ENCODE data around the gene DAB2. TPM values are rescaled to one million over a fixed set of nuclear protein-coding genes. Genes with fewer than 3 reads are reported as not detected.

Gene DAB2
- total RNA-seq, 2 experiments from 2014 or later: not detected

DNA sequence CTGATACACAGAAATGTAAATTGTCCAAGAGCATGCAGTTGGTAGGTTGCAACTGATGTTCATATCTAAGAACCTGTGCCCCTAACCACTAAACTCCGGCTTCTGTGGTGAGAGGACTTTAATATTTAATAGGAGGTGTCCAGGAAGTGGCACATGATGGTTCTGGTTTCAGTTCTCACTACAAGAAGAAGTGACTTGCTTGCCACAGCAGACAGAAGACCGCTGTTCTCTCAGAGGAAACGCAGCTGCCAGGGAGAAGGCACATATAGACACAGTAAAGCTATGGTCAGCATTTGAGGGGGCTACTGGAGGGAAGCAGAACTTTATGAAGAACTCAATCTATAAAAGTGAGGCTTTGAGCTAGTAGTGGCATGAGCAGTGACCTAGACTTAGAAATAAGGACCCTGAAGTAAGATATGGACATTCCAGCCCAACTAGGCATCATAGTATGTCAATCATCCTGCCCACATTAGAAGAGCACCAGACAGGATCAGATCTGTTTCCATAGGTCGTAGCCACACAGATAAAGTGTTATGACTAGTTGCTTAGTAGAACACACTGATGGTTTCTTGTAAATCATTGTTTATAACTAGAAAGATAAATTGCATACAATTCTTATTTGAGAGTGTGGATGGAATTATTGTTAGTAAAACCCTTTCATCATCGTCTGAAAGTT lies 36.4 kb upstream of the DAB2 start:
- Mint-ChIP-seq H3K27me3 (ENCODE audit: low read depth) (peaks cover 23% of the 10 kb centered on the region), H3K27ac (no peak overlapping the region), H3K4me1 (ENCODE audit: low read depth) (no peaks in the 10 kb centered on the region), H3K9me3 (no peaks in the 10 kb centered on the region), H3K36me3 (ENCODE audit: low read depth) (no peaks in the 10 kb centered on the region), H3K4me3 (no peak overlapping the region)
- CTCF ChIA-PET: no interaction called here
- intact Hi-C loops (cut with micrococcal nuclease): no loop called here
- DNase-seq: no peak

DNA sequence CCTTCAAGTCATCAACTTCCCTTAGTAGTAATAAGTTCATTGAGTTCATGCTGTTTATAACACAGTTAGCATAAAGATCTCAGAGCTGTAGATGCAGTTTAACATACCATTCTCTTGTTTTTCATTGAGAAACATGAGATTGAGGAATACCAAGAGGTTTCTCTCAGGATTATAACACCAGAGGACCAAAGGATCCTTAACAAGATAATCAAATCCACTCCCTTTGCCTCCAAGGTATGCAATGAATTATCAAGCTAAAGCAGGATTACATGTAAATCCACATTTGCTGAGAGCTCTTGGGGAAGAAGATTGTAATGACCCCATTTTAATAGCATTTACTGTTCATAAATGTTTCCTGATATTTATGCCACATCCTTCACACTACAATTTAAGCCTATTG lies 35.1 kb upstream of the DAB2 start:
- H3K9me3 Mint-ChIP-seq: no peaks in the 10 kb centered on the region
- intact Hi-C loops (cut with micrococcal nuclease): no loop called here

DNA sequence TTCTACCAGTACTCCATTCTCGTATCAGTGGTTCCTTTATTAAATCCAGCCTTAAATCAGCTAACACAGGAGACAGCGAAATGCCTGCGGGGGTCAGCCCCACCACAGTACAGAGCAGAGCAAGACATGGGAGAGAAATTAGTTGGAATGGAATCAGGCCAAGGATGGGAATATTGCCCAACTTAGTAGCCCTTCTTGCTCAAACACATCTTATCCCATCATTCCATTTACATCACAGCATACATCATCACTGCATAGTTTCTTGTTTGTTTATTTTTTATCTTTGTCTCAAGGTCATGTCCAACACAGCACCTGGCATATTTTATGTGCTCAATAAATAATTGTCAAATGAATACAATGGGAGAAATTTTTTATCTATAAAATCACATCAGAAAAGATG lies 34.3 kb upstream of the DAB2 start:
- DNase-seq: no peak
- no peak overlapping the region for H3K27ac Mint-ChIP-seq
- no peaks in the 10 kb centered on the region for H3K36me3 Mint-ChIP-seq (ENCODE audit: low read depth)
- no peaks in the 10 kb centered on the region for H3K4me1 Mint-ChIP-seq (ENCODE audit: low read depth)
- intact Hi-C loops (cut with micrococcal nuclease): no loop called here
- CTCF ChIA-PET: interaction anchor here (0.5 kb wide), 1 partner anchor 404 kb away, joined by 4 read pairs; no protein-coding TSS in a partner anchor
- H3K4me3 Mint-ChIP-seq: no peak overlapping the region
- H3K9me3 Mint-ChIP-seq: no peaks in the 10 kb centered on the region
- peaks cover 28% of the 10 kb centered on the region for H3K27me3 Mint-ChIP-seq (ENCODE audit: low read depth)

More for the DNA sequence above, 35.1 kb upstream of the DAB2 start:
- no peaks in the 10 kb centered on the region for H3K4me1 Mint-ChIP-seq (ENCODE audit: low read depth)
- H3K27me3 Mint-ChIP-seq (ENCODE audit: low read depth): peaks cover 30% of the 10 kb centered on the region
- CTCF ChIA-PET: no interaction called here
- no peaks in the 10 kb centered on the region for H3K36me3 Mint-ChIP-seq (ENCODE audit: low read depth)
- DNase-seq: no peak
- no peak overlapping the region for H3K27ac Mint-ChIP-seq
- H3K4me3 Mint-ChIP-seq: no peak overlapping the region

DNA sequence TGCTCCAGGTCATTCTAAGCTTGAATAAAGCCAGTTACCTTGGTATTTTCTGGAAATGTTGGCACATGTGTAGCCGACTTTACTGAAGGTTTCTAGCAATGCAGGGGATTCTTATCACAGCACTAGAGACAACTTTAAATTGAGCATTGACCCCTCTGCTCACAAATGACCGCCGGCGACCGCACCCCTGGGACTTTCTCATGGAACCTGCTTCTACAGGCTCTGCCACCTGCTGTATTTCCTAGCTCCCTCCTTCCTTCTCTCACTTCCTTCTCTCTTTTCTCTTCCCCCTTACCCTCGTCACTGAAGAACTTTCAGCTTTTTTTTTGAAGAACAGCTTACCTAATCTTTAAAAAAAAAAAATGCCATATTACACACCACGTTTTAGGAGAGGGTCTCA lies 30.9 kb upstream of the DAB2 start:
- H3K36me3 Mint-ChIP-seq (ENCODE audit: low read depth): no peaks in the 10 kb centered on the region
- H3K27me3 Mint-ChIP-seq (ENCODE audit: low read depth): peaks cover 26% of the 10 kb centered on the region
- no peaks in the 10 kb centered on the region for H3K9me3 Mint-ChIP-seq
- H3K4me1 Mint-ChIP-seq (ENCODE audit: low read depth): no peaks in the 10 kb centered on the region
- H3K4me3 Mint-ChIP-seq: no peak overlapping the region
- H3K27ac Mint-ChIP-seq: no peak overlapping the region
- CTCF ChIA-PET: interaction anchor here (0.6 to 2.0 kb wide), 5 partner anchors 18 to 238 kb away, joined by 3 to 5 read pairs (median 3); no protein-coding TSS in a partner anchor
- intact Hi-C loops (cut with micrococcal nuclease): no loop called here
- DNase-seq: no peak

DNA sequence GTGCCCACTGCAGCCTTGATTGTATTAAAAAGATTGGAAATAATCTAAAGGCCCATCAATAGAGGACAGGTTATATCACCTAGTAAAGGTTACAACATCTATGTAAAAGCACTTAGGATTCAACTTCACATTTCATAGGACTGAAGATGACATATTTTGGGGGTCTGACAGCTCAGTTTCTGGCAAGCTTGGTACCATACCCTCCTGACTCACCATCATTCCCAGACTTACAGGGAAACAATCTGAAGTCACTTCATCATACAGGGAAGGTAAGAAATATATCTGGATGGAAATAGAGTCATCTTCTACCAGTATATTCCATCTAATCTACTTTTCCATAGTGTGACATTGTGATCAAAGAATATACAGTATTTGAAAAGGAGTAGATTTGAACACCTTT lies 28.8 kb upstream of the DAB2 start:
- intact Hi-C loops (cut with micrococcal nuclease): no loop called here
- DNase-seq: no peak
- H3K9me3 Mint-ChIP-seq: no peaks in the 10 kb centered on the region
- no peak overlapping the region for H3K4me3 Mint-ChIP-seq
- H3K36me3 Mint-ChIP-seq (ENCODE audit: low read depth): no peaks in the 10 kb centered on the region
- H3K27me3 Mint-ChIP-seq (ENCODE audit: low read depth): peaks cover 25% of the 10 kb centered on the region
- H3K4me1 Mint-ChIP-seq (ENCODE audit: low read depth): no peaks in the 10 kb centered on the region
- H3K27ac Mint-ChIP-seq: no peak overlapping the region
- CTCF ChIA-PET: interaction anchor here (0.9 kb wide), 1 partner anchor 77 kb away, joined by 4 read pairs; no protein-coding TSS in a partner anchor

DNA sequence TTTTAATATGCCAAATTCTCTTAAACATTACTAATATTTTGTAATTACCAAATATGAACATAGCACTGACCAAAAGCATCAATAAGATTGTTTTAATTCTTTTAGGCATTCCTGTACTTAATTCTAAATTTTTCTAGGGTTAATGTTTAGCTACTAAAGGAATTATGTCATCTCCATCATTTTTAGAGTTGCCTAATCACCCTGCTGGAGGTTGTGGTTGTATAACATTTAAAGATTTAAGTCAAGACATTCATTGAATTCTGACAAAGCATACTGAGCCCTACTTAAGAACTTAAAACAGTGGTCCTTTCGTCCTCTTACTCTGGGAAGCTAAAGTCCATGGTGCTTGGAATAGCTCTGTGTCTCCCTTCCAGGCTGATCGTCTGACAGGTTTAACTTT lies 28.1 kb upstream of the DAB2 start:
- no peak overlapping the region for H3K27ac Mint-ChIP-seq
- no peak for DNase-seq
- CTCF ChIA-PET: interaction anchor here (1.0 to 1.1 kb wide), 2 partner anchors 28 to 77 kb away, joined by 3 to 4 read pairs; partner anchors contain the start of gene DAB2
- H3K9me3 Mint-ChIP-seq: no peaks in the 10 kb centered on the region
- H3K4me3 Mint-ChIP-seq: no peak overlapping the region
- H3K36me3 Mint-ChIP-seq (ENCODE audit: low read depth): no peaks in the 10 kb centered on the region
- no peaks in the 10 kb centered on the region for H3K4me1 Mint-ChIP-seq (ENCODE audit: low read depth)
- intact Hi-C loops (cut with micrococcal nuclease): no loop called here
- H3K27me3 Mint-ChIP-seq (ENCODE audit: low read depth): peaks cover 22% of the 10 kb centered on the region

DNA sequence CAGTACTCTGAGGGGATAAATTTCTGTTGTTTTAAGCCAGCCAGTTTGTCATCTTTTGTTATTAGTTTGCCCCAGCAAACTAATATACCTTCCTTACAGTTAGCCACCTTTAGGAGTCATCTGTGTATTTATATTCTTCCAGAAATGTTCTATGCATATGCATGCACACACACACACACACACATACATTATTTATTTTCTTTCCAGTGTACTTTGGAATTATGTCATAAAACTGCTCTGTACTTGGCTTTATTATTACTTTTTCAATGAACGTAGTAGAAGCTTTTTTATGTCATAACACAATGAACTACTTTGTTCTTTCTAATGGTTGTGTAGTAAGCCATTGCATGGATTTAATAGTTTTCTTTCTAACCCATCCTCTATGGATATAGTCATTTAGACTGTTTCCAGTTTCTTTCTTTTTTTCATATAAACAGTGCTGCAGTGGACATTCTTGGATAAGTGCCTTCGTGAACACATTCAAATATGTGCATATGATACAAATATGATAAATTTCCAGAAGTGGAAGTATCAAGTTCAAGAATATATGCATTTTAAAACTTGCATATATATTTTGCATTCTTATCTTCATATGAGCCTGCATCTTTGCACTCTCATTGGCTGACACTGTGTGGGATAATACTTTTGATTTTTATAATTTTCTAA lies 26.6 kb upstream of the DAB2 start:
- CTCF ChIA-PET: interaction anchor here (0.7 kb wide), 1 partner anchor 45 kb away, joined by 3 read pairs; no protein-coding TSS in a partner anchor
- Mint-ChIP-seq H3K36me3 (ENCODE audit: low read depth) (no peaks in the 10 kb centered on the region), H3K9me3 (no peaks in the 10 kb centered on the region), H3K27me3 (ENCODE audit: low read depth) (peaks cover 16% of the 10 kb centered on the region), H3K4me1 (ENCODE audit: low read depth) (no peaks in the 10 kb centered on the region), H3K4me3 (no peak overlapping the region), H3K27ac (no peak overlapping the region)
- intact Hi-C loops (cut with micrococcal nuclease): no loop called here
- no peak for DNase-seq

DNA sequence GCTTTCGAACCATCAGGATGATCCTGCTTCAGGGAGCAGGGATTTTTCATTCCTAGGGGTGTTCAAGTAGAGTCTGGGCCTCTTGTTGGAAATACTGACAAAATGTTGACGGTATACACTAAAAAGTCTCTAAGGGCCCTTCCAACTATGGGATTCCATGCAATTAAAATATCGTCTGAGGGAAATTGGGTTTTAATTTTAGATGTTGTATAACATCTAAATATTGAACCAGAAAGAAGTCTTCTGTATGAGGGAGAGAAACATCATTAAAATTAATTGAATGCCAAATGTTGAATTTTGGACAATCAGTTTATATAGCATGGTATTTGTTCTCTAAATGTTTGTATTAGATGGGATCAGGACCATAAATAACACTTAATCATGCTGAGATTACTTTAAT lies 25.7 kb upstream of the DAB2 start:
- H3K9me3 Mint-ChIP-seq: no peaks in the 10 kb centered on the region
- no peak for DNase-seq
- no peaks in the 10 kb centered on the region for H3K4me1 Mint-ChIP-seq (ENCODE audit: low read depth)
- H3K27me3 Mint-ChIP-seq (ENCODE audit: low read depth): peaks cover 7% of the 10 kb centered on the region
- CTCF ChIA-PET: no interaction called here
- H3K36me3 Mint-ChIP-seq (ENCODE audit: low read depth): no peaks in the 10 kb centered on the region
- no peak overlapping the region for H3K27ac Mint-ChIP-seq
- H3K4me3 Mint-ChIP-seq: no peak overlapping the region
- intact Hi-C loops (cut with micrococcal nuclease): no loop called here

DNA sequence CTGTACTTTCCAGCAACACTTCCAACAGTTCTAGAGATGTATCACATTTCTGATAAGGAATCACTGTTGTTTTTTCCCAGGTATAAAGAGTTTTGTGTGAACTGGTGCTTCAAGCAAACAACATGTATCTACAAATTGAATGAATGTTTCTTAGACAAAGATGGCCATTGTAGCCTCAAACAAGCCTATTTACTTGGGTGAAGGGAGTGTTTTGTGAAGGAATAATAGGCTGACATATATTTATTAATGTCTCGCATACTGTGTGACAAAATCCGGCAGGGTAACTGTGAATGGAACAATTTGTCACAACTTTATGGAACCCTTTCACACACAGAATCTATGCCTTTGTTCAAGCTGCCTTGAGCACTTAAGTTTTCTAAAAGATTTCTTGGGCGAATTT lies 24.8 kb upstream of the DAB2 start:
- CTCF ChIA-PET: no interaction called here
- no peaks in the 10 kb centered on the region for H3K36me3 Mint-ChIP-seq (ENCODE audit: low read depth)

DNA sequence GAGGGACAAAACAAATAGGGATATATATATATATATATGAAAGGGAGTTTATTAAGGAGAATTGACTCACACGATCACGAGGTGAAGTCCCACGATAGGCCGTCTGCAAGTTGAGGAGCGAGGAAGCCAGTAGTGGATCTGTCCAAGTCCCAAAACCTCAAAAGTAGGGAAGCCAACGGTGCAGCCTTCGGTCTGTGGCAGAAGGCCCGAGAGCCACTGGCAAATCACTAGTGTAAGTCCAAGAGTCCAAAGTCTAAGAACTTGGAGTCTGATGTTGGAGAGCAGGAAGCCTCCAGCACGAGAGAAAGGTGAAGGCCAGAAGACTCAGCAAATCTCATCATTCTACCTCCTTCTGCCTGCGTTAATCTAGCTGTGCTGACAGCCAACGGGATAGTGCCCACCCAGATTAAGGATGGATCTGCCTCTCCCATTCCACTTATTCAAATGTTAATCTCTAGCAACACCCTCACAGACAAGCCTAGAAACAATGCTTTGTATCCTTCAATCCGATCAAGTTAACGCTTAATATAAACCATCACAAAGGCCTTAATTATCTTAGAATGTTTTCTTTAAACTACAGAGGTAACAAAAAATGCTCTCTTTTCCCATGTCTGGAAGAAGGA lies 23.8 kb upstream of the DAB2 start:
- no peak overlapping the region for H3K27ac Mint-ChIP-seq
- H3K4me3 Mint-ChIP-seq: no peak overlapping the region
- intact Hi-C loops (cut with micrococcal nuclease): no loop called here
- no peak for DNase-seq
- CTCF ChIA-PET: no interaction called here
- peaks cover 4% of the 10 kb centered on the region for H3K27me3 Mint-ChIP-seq (ENCODE audit: low read depth)
- H3K4me1 Mint-ChIP-seq (ENCODE audit: low read depth): no peaks in the 10 kb centered on the region
- H3K36me3 Mint-ChIP-seq (ENCODE audit: low read depth): no peaks in the 10 kb centered on the region
- H3K9me3 Mint-ChIP-seq: no peaks in the 10 kb centered on the region

More for the DNA sequence above, 24.8 kb upstream of the DAB2 start:
- intact Hi-C loops (cut with micrococcal nuclease): no loop called here
- no peaks in the 10 kb centered on the region for H3K9me3 Mint-ChIP-seq
- no peak for DNase-seq
- no peaks in the 10 kb centered on the region for H3K4me1 Mint-ChIP-seq (ENCODE audit: low read depth)
- H3K27ac Mint-ChIP-seq: no peak overlapping the region
- H3K4me3 Mint-ChIP-seq: no peak overlapping the region
- peaks cover 6% of the 10 kb centered on the region for H3K27me3 Mint-ChIP-seq (ENCODE audit: low read depth)

DNA sequence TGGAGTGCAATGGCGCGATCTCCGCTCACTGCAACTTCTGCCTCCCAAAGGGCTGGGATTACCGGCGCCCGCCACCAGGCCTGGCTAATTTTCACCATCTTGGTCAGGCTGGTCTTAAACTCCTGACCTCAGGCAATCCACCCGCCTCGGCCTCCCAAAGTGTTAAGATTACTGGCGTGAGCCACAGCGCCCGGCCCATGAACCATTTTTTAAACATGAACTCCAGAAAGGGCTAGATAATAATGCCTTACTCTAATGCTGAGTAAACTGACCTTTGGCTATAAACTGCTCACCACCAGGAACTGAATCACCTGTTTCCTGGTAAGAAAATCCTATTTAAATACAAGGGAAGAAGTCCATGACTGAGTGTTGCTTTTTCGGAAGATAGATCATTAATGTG lies 23.2 kb upstream of the DAB2 start:
- no peak overlapping the region for H3K27ac Mint-ChIP-seq
- H3K4me1 Mint-ChIP-seq (ENCODE audit: low read depth): no peaks in the 10 kb centered on the region
- DNase-seq: no peak
- intact Hi-C loops (cut with micrococcal nuclease): no loop called here
- H3K36me3 Mint-ChIP-seq (ENCODE audit: low read depth): no peaks in the 10 kb centered on the region
- no peaks in the 10 kb centered on the region for H3K9me3 Mint-ChIP-seq
- CTCF ChIA-PET: no interaction called here
- no peak overlapping the region for H3K4me3 Mint-ChIP-seq
- H3K27me3 Mint-ChIP-seq (ENCODE audit: low read depth): no peaks in the 10 kb centered on the region

DNA sequence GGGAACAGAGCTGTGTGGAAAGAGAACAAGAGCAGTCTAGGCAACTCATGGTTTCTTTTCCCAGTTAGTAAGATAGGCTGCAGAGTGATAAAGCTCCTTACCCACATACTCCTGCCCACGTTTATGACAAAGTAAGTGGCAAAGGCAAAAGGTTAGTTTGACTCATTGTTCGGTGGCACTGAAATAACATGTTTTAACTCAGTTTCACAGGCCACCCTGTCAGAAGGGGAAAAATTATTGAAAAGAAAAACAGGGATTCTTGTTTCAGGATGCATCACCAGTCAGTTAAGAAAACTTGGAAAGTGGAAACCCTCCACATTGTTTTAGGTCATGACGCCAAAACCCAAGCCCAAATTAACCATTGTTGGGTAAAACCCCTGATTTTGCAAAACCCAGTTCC lies 22.3 kb upstream of the DAB2 start:
- Mint-ChIP-seq H3K4me3 (no peak overlapping the region), H3K9me3 (no peaks in the 10 kb centered on the region), H3K27me3 (ENCODE audit: low read depth) (no peaks in the 10 kb centered on the region), H3K27ac (no peak overlapping the region), H3K4me1 (ENCODE audit: low read depth) (no peaks in the 10 kb centered on the region), H3K36me3 (ENCODE audit: low read depth) (no peaks in the 10 kb centered on the region)
- no peak for DNase-seq
- intact Hi-C loops (cut with micrococcal nuclease): no loop called here
- CTCF ChIA-PET: no interaction called here

DNA sequence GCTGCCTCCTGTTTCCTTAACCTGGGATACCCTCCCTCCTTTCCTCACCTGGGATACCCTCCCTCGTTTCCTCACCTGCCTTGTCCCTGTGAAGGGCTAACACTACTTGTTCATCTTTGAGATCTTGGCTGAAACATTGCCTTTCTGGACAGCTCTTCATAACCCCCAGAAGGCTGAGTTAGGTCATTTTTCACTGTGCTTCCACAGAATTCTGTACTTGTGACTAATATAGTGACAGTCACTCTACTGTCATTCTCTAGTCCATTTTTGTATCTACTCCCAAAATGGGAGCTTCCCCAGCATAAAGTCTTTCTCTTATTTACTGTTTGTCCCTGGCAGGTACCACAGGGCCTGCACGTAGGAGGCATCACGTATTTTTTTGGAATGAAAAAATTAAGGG lies 21.5 kb upstream of the DAB2 start:
- no peaks in the 10 kb centered on the region for H3K27me3 Mint-ChIP-seq (ENCODE audit: low read depth)
- no peaks in the 10 kb centered on the region for H3K36me3 Mint-ChIP-seq (ENCODE audit: low read depth)
- H3K4me1 Mint-ChIP-seq (ENCODE audit: low read depth): no peaks in the 10 kb centered on the region
- H3K4me3 Mint-ChIP-seq: no peak overlapping the region
- no peak for DNase-seq
- CTCF ChIA-PET: interaction anchor here (1.1 kb wide), 1 partner anchor 102 kb away, joined by 4 read pairs; no protein-coding TSS in a partner anchor
- intact Hi-C loops (cut with micrococcal nuclease): no loop called here
- no peak overlapping the region for H3K27ac Mint-ChIP-seq
- H3K9me3 Mint-ChIP-seq: no peaks in the 10 kb centered on the region

All from activated naive CD4-positive, alpha-beta T cell treated with anti-CD3 and anti-CD28 coated beads for 36 hours (primary cell).